H1 (cell line): ENCODE measurements around the gene PDZRN3. TPM values are rescaled to one million over a fixed set of nuclear protein-coding genes. Genes with fewer than 3 reads are reported as not detected.

Experiments
- CBX5 ChIP-seq: fragments of 300-800, 300-1000 bp; sonication (generic); IDR thresholded peaks from 2 replicates; pipeline ENCODE4 v1.7.1; 2016; ENCODE audit warnings: antibody characterized with exemption, low read length, low read depth
- polyA plus RNA-seq, 7 experiments: library from polyadenylated mRNA; depleted of rRNA in 3 of 7; stranded (reverse) in 5 of 7; unstranded in 2 of 7; fragments of >200 nt in 5 of 7; fragments of 200-250 nt in 2 of 7; gene quantifications; 1 replicate in 5 of 7; 2 replicates in 1 of 7; 4 replicates in 1 of 7; pipeline versions ENCODE4 v1.2.1 to v1.2.3, GENCODE V29; 2011 to 2013; ENCODE audit warnings: missing spikeins in 2 of 7, mixed read lengths in 2 of 7
- total RNA-seq: library from RNA; stranded (reverse); fragmentation: NEBNext Ultra II Directional; extraction: Animal tissue kit (Norgen Biotek cat#: 25700); gene quantifications from 2 replicates; pipeline ENCODE4 v1.2.1, GENCODE V29; 2021

The PDZRN3 gene
- total and polyA plus RNA-seq, 2 of the 8 experiments (the other 6 are each of a cell fraction or from before 2014, with no cell fraction given) = 4.2 to 20.5 TPM

DNA sequence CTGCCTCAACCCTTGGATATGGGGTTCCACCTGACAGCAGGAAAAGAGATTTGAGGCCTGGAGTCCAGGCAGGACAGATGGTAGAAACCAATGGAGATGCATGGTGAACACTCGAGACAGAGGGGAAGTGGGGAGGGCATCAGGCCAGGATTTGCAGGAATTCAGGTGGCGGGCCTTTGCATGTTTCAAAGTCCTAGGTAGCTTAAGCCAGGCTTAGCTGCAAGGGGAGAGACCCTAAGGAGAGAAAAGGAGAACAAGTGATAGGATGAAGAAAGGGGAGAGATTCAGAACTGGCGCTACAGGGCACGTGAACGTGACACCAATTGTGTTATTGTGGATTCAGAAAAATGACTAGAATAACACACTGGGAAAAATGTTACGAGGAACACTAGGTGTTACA is 182.6 kb downstream of the PDZRN3 start (continued):
- no peak for TF ChIP-seq CBX5
